Transverse colon (tissue), 4 donors: ENCODE results near the gene IKZF1. TPM values are rescaled to one million over a fixed set of nuclear protein-coding genes. Genes with fewer than 3 reads are reported as not detected.

ENCODE experiments used
- DNase-seq: peaks from one replicate; pipeline ENCODE4 v3.0.0-alpha.2; 2019
- H3K27ac ChIP-seq, 4 donors: fragments of 200-600 bp; sonication (generic); 2 replicates each; pipeline ENCODE4 v1.5.1; 2016 to 2018; ENCODE audit warnings: inconsistent platforms in 4 of 4
- H3K27me3 ChIP-seq: fragments of 200-600 bp; sonication (generic); 2 replicates; pipeline ENCODE4 v1.5.1; 2017; ENCODE audit warnings: inconsistent platforms
- H3K36me3 ChIP-seq, 4 donors: fragments of 200-600 bp; sonication (generic); 2 replicates each; pipeline ENCODE4 v1.5.1; 2017 to 2019; ENCODE audit warnings: inconsistent platforms in 4 of 4
- H3K4me1 ChIP-seq, 4 donors: fragments of 200-600 bp; sonication (generic); 2 replicates each; pipeline ENCODE4 v1.5.1; 2017 to 2020; ENCODE audit warnings: inconsistent platforms in 4 of 4
- H3K4me3 ChIP-seq, 4 donors: fragments of 200-600 bp; sonication (generic); 1 replicate in 1 of 4; 2 replicates in 3 of 4; pipeline versions ENCODE4 v1.5.1 to v1.6.1; 2017 to 2019; ENCODE audit warnings: inconsistent platforms in 4 of 4
- H3K9me3 ChIP-seq, 2 donors: fragments of 200-600 bp; sonication (generic); 2 replicates each; pipeline ENCODE4 v1.5.1; 2017 to 2019; ENCODE audit warnings: inconsistent platforms in 2 of 2
- EP300 ChIP-seq: sonication (generic); formaldehyde crosslinking; IDR thresholded peaks from one replicate; pipeline ENCODE4 v1.6.1; 2017; ENCODE audit warnings: antibody characterized with exemption, low read depth
- POLR2A ChIP-seq: fragments of 450-650 bp; IDR thresholded peaks from one replicate; pipeline ENCODE4 v1.6.1; 2016; ENCODE audit warnings: antibody characterized with exemption, mild to moderate bottlenecking, moderate library complexity
- POLR2AphosphoS5 ChIP-seq, 3 donors: sonication (generic); formaldehyde crosslinking; IDR thresholded peaks; one replicate each; pipeline ENCODE4 v1.6.1; 2016; ENCODE audit warnings: antibody characterized with exemption in 3 of 3
- WGBS, 2 donors: methylation state at CpG; one replicate each; pipeline ENCODE4 v1.1.5; 2018; ENCODE audit warnings: low coverage in 1 of 2; 5-methylcytosine and 5-hydroxymethylcytosine counted together
- in situ Hi-C, 4 donors: fragments of 200-750 bp; cut with MboI; loops; one replicate each; pipeline versions ENCODE4 v1.15.0 to v1.15.1; 2017; ENCODE audit warnings: low sequenced_read_pairs in 3 of 4, low pct_ligation_motif_present in 1 of 4, low pct_unique_long_range_greater_than_20kb in 1 of 4
- intact Hi-C: fragments of 100-400 bp; cut with DNase I; formaldehyde crosslinking; loops from one replicate; pipeline ENCODE4 v1.15.1; 2023; ENCODE audit warnings: low total_unique reads
- total RNA-seq, 4 donors: library from RNA; depleted of rRNA; stranded (reverse); fragments of >200 nt; gene quantifications; one replicate each; pipeline ENCODE4 v1.1.0, GENCODE V29; 2016
- TF ChIP-seq, protein P1 (sequence below), 5 experiments: fragments of 200-600 bp in 3 of 5; fragments of 450-650 bp in 2 of 5; sonication (generic) in 3 of 5; IDR thresholded peaks; 1 replicate in 2 of 5; 2 replicates in 3 of 5; pipeline ENCODE4 v1.5.1; 2016 to 2017; ENCODE audit warnings: antibody characterized with exemption in 5 of 5, inconsistent platforms in 3 of 5, mild to moderate bottlenecking in 2 of 5, moderate library complexity in 1 of 5

IKZF1 gene
- total RNA-seq, 4 donors from 2014 or later, result 9.2 to 116 (median 29.1) TPM

DNA sequence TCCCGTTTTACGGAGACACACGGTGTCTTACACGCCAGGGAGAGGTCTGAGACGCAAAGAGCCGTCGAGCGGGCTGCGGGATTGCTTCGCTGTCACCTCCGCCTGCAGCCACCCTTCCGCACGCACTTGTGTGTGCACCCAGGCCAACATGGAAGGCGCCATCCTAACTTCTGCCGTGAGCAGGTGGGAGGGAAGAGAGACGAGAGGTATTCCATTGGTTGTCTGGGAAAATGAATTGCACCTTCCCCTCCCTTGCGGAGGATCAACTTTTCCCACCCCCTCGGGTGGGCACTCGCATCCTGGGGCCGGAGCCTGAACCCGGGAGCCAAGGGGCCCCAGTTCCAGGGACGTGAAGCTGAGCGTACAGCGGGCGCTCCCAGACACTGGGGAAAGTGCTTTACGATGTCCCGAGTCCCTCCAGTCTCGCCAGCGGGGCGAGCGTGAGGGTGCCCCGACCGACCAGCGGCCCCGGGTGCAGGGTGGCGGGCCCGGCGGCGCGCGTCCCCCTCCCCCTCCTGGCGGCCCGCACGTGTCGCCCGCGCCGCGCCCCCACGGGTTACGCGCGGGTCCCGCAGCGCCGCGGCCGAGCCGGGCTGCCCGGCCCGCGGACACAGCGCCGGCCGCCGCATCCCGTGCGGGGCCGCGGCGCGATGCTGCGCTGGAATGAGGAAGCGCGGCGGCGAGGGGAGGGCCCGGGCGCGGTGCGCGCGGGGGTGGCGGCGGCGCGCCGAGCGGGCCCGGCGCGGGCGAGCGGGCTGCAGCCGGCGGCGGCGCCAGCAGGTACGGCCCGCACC, 984 bp upstream of the IKZF1 start:
- intact Hi-C loops (no loop called here), in situ Hi-C loops (no loop called here)
- Histone ChIP-seq H3K4me1 (peaks cover 0 to 2% (median 0%) of the 10 kb centered on the region in 4 donors), H3K27ac (peak overlapping the region in 2 of 4 donors; percentile 71 to 84), H3K9me3 (no peaks in the 10 kb centered on the region), H3K36me3 (no peaks in the 10 kb centered on the region), H3K4me3 (peak overlapping the region in 3 of 4 donors; percentile 36 to 58 (median 47)), H3K27me3 (peaks cover 49% of the 10 kb centered on the region)
- TF ChIP-seq, protein P1, sequence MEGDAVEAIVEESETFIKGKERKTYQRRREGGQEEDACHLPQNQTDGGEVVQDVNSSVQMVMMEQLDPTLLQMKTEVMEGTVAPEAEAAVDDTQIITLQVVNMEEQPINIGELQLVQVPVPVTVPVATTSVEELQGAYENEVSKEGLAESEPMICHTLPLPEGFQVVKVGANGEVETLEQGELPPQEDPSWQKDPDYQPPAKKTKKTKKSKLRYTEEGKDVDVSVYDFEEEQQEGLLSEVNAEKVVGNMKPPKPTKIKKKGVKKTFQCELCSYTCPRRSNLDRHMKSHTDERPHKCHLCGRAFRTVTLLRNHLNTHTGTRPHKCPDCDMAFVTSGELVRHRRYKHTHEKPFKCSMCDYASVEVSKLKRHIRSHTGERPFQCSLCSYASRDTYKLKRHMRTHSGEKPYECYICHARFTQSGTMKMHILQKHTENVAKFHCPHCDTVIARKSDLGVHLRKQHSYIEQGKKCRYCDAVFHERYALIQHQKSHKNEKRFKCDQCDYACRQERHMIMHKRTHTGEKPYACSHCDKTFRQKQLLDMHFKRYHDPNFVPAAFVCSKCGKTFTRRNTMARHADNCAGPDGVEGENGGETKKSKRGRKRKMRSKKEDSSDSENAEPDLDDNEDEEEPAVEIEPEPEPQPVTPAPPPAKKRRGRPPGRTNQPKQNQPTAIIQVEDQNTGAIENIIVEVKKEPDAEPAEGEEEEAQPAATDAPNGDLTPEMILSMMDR (IDR thresholded peaks at IDR 0.05), result no peak
- TF ChIP-seq POLR2AphosphoS5 (IDR thresholded peaks at IDR 0.05) (no peak), EP300 (no peak), POLR2A (no peak)
- no peak for DNase-seq
- WGBS, 2 donors, result 35 to 80% methylated on average over 2 to 41 of the region's 100 CpGs

DNA sequence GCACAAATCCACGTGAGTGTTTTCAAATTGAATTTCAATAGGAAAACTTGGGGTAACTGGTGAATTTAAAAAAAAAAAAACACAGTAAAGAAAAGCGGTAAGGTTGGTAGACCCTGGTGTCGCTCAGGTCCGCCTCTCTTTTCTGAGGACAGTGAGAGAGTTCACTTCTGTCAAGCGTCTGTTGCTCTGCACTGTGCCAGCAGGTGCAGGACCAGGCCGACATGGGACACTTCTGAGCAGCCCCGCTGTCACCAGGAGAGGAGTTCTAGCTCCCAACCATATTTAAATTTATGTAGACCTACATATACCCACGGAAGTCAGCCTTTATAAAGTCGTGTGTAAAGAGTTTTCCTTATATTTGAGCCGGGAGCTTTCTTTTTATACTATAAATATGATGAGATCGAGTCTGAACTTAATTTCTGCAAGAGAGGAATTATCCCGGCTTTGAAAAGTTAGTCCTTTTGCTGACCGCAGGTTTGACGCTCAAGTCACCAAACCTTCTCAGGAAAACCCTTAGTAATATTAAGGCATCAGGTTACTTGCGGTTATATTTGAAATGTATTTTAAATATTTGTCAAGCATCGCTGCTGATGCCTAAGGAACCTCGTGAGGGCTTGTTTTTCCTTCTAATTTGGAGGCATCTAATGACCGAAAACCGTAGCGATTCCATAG, 531 bp downstream of the IKZF1 start:
- H3K27me3 ChIP-seq, result peaks cover 49% of the 10 kb centered on the region
- 16 to 20% methylated on average over 16 to 20 of the region's 20 CpGs for WGBS, 2 donors
- no peaks in the 10 kb centered on the region for H3K9me3 ChIP-seq
- peak overlapping the region in 3 of 4 donors; percentile 36 to 58 (median 47) for H3K4me3 ChIP-seq
- no peaks in the 10 kb centered on the region for H3K36me3 ChIP-seq
- H3K27ac ChIP-seq, result peak overlapping the region; percentile 71 to 84 (median 80)
- intact Hi-C loops, result no loop called here
- peak; percentile 70 for DNase-seq
- TF ChIP-seq, protein P1 (IDR thresholded peaks at IDR 0.05), result no peak
- TF ChIP-seq POLR2A (peak; percentile 57), POLR2AphosphoS5 (IDR thresholded peaks at IDR 0.05) (peak; percentile 10 to 50 (median 22)), EP300 (no peak)
- peaks cover 0 to 2% (median 0%) of the 10 kb centered on the region in 4 donors for H3K4me1 ChIP-seq
- in situ Hi-C loops, result no loop called here

DNA sequence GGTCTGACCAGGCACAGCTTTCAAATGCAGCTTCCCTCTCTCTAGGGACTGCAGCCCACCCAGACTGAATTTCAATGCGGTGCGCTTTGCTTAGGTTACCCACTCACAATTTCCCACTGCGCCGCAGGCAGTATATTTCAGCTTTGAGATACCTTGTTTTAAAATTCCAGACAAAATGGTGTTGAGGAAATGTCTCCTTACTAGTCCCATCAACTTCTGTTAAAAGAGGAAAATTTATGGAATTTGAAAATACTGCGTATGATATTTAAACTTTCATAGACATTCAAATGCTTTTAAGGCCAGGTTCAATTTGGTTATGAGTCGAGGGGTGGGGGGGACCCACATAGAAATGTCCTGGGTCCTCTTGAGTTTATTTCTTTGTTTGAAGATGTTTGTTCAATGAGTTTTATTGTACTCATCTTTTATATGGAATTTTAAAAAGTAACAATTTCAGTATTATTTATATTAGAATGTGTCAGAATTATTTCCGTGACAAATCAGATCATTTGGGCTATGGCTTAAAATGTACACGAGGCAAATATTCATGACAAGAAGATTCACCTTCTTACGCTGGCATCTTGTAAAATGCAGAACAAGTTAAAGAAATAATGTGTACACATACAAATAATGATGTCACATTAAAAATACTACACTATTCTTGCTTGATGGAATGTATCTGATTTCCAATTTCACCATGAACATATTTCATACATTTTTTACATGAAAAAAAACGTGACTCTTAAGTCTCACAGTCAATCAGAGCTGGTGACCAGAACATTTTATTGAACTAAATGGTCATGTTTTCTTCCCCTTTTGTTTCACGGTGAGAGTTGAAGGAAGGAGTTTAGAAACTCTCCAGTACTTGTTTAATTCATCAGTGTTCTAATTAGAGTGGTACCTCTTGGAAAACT, 1.3 kb downstream of the IKZF1 start:
- DNase-seq, result no peak
- Histone ChIP-seq H3K27me3 (peaks cover 49% of the 10 kb centered on the region), H3K4me1 (no peaks in the 10 kb centered on the region), H3K27ac (peak overlapping the region; percentile 71 to 84 (median 80)), H3K4me3 (peak overlapping the region in 3 of 4 donors; percentile 36 to 58 (median 47)), H3K36me3 (no peaks in the 10 kb centered on the region), H3K9me3 (no peaks in the 10 kb centered on the region)
- in situ Hi-C loops (no loop called here), intact Hi-C loops (no loop called here)
- 54 to 57% methylated on average over 9 to 11 of the region's 11 CpGs for WGBS, 2 donors
- TF ChIP-seq POLR2AphosphoS5 (IDR thresholded peaks at IDR 0.05) (no peak), EP300 (no peak), POLR2A (no peak)
- TF ChIP-seq, protein P1 (IDR thresholded peaks at IDR 0.05), result no peak
